Hematopoietic multipotent progenitor cell treated with erythropoietin and hydrocortisone succinate and interleukin-3 and kit ligand, for 4 days (in vitro differentiated cells): ENCODE measurements around the gene SLC4A4.

ENCODE experiments used
- DNase-seq: peaks from one replicate; pipeline ENCODE4 v3.0.0-alpha.2; 2015

Gene SLC4A4

GRCh38 chr4:71474731-71475130, 135.9 kb downstream of the SLC4A4 start:
- DNase-seq: no peak

GRCh38 chr4:71476240-71476639, 137.4 kb downstream of the SLC4A4 start:
- no peak for DNase-seq

GRCh38 chr4:71486550-71487343, 147.9 kb downstream of the SLC4A4 start:
- DNase-seq: no peak

- DNase-seq: no peak
Observed at GRCh38 chr4:71487344-71487920, 148.6 kb downstream of the SLC4A4 start.

DNA sequence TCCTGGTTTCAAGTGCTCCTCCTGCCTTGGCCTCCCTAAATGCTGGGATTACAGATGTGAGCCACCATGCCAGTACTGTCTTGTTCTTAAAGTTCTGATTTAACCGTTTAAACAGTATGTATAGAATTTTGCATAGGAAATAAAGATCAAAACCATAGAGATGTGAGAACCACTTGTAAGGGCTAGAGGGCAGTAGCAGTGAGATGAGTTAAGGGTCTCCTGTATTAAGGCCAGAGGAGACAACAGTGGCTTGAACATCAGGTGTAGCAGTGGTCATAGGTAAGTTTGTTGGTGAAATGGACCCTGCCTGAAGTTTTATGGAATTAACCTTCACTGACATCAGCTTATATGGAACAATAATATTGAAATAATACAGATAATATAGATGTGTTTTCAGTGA, 155.7 kb downstream of the SLC4A4 start:
- DNase-seq: peak; percentile 4

- no peak for DNase-seq
Observed at GRCh38 chr4:71495454-71495853, 156.6 kb downstream of the SLC4A4 start.

GRCh38 chr4:71497078-71497477, 158.3 kb downstream of the SLC4A4 start:
- DNase-seq: no peak

GRCh38 chr4:71498002-71498401, 159.2 kb downstream of the SLC4A4 start:
- no peak for DNase-seq

GRCh38 chr4:71498625-71499024, 159.8 kb downstream of the SLC4A4 start:
- DNase-seq: no peak

- DNase-seq: no peak
Observed at GRCh38 chr4:71501992-71502391, 163.2 kb downstream of the SLC4A4 start.

DNA sequence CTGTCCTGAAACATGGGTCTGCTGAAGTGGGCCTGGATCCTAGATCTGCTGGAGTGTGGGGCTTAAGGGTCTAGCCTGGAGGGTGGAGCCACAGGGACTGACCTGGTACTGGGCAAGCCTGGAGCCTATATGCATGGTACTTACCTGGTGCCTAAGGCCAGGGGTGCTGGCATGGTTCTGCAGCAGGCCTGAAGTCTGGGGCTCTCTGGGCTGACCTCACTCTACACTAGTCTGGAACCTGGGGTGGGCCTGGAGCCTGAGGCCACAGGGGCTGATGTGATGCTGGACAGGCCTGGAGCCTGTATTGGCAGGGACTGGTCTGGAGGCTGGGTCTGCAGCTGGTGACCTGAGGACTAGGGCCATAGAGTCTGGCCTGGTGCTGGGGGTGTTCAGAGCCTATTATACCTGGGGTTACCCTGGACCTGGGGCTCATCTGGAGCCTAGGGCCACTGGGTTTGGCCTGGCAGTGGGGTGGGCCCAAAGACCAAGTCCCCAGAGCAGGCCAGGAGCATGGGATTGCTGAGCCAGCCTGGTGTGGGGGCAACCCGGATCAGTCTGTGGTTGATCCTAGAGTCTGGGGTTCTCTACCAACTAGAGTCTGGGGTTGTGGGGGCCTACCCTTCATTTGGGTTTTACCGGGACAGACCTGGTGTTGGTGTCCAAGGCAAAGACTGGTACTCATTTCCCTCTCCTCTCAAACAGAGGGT, 179.6 kb downstream of the SLC4A4 start:
- no peak for DNase-seq

DNA sequence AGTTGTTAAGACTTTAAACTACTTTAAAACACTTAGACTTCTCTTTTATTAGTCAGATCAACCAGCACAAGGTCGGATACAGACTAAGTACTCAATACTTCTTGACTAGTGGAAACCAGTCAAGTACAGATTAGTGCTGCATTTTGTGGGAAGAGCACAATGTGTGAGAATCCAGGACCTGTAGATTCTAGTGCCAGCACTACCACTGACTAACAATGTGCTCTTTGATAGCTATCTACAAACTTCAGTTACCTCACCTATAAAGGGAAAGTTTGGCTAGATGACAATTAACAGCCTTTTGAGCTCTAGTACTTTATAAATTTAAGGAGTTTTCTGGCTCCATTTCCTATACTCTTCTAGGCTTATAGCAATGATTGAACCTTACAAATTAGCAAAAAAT, 181.5 kb downstream of the SLC4A4 start:
- no peak for DNase-seq

DNA sequence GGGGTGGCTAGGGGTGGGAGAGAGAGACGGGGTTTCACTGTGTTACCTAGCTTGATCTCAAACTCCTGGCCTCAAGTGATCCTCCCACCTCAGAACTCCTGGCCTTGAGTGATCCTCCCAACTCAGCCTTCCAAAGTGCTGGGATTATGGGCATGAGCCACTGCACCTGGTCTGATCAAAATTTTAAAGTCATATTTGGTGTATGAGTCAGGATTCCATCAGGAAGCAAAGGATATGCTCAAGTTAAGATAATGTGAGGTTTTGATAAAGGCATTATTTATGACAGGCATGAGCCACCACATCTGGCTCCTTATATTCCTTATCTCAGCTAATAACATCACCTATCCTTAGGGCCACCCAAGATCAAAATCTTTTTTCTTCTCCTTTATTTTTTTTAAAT, 182.0 kb downstream of the SLC4A4 start:
- no peak for DNase-seq

- DNase-seq: no peak
Observed at GRCh38 chr4:71524756-71525155, 185.9 kb downstream of the SLC4A4 start.

- DNase-seq: peak; percentile 5
Observed at GRCh38 chr4:71526637-71527406, 188.0 kb downstream of the SLC4A4 start.

DNA sequence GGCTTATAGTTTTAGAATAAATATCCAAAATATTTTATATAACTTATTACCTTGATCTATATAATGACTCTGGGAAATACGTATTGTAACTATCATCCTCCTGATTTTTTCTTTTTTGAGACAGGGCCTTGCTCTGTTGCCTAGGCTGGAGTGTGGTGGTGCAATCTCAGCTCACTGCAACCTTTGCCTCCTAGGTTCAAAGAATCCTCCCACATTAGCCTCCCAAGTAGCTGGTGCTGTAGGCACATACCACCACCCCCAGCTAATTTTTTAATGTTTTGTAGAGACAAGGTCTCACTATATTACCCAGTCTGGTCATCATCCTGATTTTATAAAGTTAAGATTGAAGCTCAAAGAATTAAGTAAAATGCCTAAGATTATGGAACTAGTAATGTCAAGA, 193.6 kb downstream of the SLC4A4 start:
- DNase-seq: no peak

- DNase-seq: no peak
Observed at GRCh38 chr4:71533121-71533520, 194.3 kb downstream of the SLC4A4 start.

- no peak for DNase-seq
Observed at GRCh38 chr4:71537551-71538065, 198.8 kb downstream of the SLC4A4 start.

GRCh38 chr4:71538528-71538927, 199.7 kb downstream of the SLC4A4 start:
- DNase-seq: no peak

DNA sequence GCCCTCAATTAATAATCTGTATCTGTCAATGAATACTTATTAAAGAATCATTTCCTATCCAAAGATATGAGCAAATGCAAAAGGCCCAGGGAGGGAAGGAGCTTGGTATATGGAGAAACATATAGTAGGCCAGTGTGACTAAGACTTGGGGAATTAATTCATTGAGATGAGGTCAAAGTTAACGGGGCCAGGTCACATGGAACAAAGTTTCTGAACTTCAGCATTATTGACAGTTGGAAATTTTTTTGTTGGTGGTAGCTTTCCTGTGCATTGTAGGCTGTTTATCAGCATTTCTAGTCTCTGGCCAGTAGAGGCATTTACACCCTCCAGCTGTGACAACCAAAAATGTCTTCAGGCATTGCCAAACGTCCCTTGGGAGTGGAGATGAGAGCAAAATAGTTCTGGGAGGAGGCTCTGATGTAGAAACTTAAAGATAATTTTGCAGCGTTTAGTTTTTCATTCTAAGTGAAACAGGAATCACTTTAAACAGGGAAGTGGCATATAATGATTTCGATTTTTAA, 202.0 kb downstream of the SLC4A4 start:
- peak; percentile 10 for DNase-seq

DNA sequence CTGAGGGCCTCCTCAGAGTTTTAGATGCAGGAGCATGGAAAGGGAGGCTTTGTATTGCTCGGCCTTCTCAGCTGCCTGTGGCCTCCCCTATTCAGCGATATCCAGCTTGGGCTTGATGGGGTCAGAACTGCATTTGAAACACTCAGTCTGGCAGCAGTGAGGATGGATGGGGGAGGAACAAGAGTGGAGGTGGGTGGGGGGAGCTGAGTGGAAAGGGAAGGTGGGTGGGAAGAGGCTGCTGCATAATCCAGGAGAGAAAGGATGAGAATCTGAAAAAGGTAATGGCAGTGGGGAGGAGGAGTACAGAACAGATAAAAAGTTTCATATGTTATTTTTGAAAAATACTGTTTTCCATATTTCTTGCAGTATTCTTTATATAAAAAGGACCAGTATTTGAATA, 202.7 kb downstream of the SLC4A4 start:
- no peak for DNase-seq

DNA sequence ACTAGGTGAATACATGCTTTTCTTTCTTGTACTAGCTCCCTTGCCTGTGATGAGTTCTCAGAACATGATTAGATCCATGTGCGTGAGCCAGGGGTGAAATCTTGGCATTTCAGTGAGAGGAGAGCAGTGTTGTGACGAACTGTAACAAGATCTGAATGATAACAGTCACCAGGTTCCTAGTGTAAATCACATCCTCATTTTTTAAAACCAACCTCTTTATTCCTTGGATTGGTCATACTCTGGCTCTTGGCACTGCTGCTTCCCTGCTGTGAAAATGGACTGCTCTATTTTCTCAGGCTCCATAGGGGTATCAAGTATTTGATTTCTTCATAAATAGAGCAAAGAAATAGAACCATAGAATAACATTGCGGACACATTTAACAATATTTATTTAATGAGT, 206.3 kb downstream of the SLC4A4 start:
- no peak for DNase-seq
